GM12891 (cell line): ENCODE results near the gene SLC1A1.

Source experiments
- PAX5 ChIP-seq: IDR thresholded peaks from 2 replicates; pipeline ENCODE4 v1.6.1; 2011; ENCODE audit warnings: low read length, moderate library complexity, mild to moderate bottlenecking; ENCODE audit not compliant: insufficient read depth, severe bottlenecking
- POLR2A ChIP-seq: IDR thresholded peaks from 2 replicates; pipeline ENCODE4 v1.6.1; 2011; ENCODE audit warnings: low read depth, low read length, control low read depth
- POLR2AphosphoS5 ChIP-seq: IDR thresholded peaks from 2 replicates; pipeline ENCODE4 v1.6.1; 2011; ENCODE audit warnings: low read depth, low read length, control low read depth
- POU2F2 ChIP-seq: IDR thresholded peaks from 2 replicates; pipeline ENCODE4 v1.6.1; 2011; ENCODE audit warnings: low read depth, mild to moderate bottlenecking, control low read depth, low read length, moderate library complexity
- SPI1 ChIP-seq: IDR thresholded peaks from 2 replicates; pipeline ENCODE4 v1.6.1; 2011; ENCODE audit warnings: low read depth, low read length, control low read depth
- TAF1 ChIP-seq: IDR thresholded peaks from 2 replicates; pipeline ENCODE4 v1.6.1; 2011; ENCODE audit warnings: low read depth, low read length, control low read depth

GRCh38 chr9:4548811-4549725, 58.8 kb downstream of the SLC1A1 start:
- TF ChIP-seq TAF1 = no peak
- no peak for TF ChIP-seq POLR2A
- no peak for TF ChIP-seq POLR2AphosphoS5
- no peak for TF ChIP-seq SPI1
- no peak for TF ChIP-seq POU2F2
- no peak for TF ChIP-seq PAX5
